HG03460 (cell line): ENCODE measurements around the gene KRTAP10-4.
"Not testable (repeated sequence)": the region's sequence is repeated elsewhere in the genome, so short reads cannot be mapped to it uniquely, and the experiment has no call there.

Source experiments
- ATAC-seq: cut with Tn5 transposase; IDR thresholded peaks from one replicate; pipeline ENCODE4 v1.9.1; 2021; ENCODE audit not compliant: unreplicated experiment

KRTAP10-4 gene

DNA sequence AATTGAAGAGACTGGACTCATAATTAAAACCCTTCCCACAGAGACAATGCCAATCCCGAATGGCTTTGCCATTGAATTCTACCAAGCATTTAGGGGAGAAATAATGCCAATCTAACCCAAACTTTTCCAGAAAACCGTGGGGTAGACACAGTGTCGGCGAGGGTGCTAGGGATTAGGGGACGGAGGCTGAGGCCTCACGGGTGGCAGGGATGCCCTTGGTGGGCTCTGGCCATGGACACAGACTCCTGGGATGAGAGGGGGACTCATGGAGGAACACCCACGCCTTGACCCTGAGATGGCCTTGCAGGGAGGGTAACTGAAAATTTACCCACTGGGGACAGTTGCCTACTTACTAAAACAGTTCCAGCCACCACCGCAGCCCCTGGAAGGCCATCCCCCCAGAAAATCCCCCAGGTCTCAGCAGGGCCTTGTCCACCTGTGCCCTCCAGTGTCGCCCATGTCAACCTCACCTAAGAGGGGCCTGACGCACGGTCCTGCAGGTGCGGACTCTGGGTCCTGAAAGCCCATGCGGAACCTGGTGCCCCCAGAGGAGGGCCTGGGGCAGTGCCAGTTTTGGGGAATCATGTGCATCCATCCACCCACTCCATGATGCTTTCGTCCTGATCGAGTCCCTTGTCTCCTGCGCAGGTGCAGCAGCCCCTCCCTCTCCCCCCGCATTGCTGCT, 5.0 kb downstream of the KRTAP10-4 start:
- ATAC-seq, result no peak

DNA sequence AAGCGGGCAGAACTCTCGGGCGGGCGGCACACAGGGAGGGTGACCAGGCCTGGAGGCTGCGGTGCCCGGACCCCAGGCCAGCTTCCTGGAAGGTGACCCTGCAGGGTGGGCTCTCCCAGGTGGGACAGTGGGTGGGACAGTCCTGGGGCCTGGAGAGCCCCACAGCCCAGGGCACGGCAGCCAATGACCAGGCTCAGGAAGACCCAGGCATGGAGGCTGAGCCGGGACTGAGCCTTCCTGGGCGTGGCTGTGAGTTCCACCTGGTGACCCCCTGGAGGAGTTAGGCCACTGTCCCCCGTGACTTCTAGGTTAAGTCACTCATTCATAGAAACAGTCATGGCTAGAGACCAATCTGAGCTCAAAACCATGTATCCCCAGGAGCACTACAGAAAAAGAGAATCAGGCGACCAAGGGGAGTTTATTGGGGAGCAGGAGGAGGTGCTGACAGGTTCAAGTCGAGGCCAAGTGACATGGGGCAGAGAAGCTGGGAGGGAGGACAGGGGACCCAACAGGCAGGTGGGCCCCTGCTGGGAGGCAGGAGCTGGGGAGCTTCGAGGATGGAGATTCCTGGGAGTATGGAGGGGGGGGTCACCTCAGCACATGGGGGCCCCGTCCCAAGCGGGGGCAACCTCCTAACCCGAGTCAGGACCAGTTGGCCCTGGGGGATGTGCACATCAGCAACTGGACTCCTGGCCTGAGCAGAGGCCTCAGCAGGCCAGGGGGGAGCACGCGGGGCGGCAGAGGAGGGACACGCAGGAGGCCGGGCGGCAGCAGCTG, 5.7 kb downstream of the KRTAP10-4 start:
- no peak for ATAC-seq

DNA sequence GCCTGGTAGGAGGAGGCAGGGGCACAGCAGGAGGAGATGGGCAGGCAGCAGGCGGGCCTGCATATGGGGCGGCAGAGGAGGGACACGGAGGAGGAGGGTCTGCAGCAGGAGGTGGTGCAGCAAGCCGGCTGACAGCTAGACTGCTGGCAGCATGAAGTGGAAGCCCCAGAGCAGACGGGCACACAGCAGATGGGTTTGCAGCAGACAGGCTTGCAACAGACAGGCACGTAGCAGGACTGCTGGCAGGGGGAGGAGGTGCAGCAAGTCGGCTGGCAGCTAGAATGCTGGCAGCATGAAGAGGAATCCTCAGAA, 6.3 kb downstream of the KRTAP10-4 start:
- ATAC-seq, result no peak

DNA sequence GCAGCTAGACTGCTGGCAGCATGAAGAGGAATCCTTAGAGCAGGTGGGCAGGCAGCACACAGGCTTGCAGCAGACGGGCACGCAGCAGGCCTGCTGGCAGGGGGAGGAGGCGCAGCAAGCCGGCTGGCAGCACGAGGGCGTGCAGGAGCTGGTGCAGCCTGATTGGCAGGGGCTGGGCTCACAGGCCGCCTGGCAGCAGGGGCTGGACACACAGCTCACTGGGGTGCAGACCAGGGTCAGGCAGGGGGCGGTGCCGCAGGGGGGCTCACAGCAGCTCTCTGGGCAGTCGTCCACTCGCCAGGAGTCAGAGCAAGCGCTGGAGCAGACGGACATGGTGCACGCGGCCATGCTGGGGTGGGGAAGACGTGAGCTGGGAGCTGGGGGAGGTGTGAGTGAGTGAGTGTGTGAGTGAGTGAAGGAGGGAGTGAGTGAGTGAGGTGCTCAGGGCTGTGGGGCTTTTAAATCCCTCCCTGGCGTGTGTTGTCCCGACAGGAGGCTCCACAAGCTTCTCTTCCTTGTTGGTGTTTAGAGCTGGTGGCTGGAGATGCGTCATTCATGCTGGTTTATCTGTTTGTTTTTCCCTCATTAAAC, 6.8 kb downstream of the KRTAP10-4 start, which contains the start of gene KRTAP10-5:
Gene KRTAP10-5 (minus strand): TSS at position 374 of the 591 bp plus-strand sequence. CDS start 26 bp downstream, at position 348.
- ATAC-seq, result not testable (repeated sequence)

DNA sequence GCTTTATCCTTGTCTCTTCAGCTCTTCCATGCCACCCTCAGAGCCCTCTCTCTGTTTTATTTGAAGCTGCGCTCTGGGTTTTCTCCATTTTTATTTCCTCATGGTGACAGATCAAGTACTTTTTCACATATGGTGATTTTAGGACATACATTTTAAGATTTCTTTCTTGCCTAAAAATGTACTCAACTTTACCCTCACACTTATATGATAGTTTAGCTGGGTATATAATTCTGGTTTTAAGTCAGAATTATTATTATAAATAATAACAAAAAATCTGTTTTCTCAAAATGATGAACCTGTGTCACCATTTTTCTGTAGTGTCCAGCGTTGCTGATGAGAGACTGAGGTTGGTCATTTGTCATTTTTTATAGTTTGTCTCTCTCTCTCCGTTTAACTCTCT, 7.6 kb downstream of the KRTAP10-4 start:
- ATAC-seq, result no peak

DNA sequence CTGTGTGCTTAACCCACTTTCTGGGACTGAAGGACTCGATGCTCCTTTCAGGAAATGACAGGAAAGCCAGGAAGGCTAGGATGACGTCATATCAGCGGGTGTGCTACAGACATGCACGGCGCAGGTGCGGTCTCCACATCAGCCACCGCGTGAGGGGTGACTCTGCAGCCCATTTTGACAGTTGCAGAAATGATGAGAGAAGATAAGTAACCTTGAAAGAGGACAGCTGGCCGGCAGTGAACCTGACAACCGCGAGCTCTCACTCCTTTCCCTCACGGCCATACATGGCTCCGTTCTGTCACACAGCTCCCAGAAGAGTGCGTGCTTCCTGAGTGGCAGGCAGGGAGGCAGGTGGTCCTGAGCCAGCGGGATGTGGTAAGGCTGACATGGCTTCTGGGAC, 8.5 kb downstream of the KRTAP10-4 start:
- ATAC-seq, result no peak

DNA sequence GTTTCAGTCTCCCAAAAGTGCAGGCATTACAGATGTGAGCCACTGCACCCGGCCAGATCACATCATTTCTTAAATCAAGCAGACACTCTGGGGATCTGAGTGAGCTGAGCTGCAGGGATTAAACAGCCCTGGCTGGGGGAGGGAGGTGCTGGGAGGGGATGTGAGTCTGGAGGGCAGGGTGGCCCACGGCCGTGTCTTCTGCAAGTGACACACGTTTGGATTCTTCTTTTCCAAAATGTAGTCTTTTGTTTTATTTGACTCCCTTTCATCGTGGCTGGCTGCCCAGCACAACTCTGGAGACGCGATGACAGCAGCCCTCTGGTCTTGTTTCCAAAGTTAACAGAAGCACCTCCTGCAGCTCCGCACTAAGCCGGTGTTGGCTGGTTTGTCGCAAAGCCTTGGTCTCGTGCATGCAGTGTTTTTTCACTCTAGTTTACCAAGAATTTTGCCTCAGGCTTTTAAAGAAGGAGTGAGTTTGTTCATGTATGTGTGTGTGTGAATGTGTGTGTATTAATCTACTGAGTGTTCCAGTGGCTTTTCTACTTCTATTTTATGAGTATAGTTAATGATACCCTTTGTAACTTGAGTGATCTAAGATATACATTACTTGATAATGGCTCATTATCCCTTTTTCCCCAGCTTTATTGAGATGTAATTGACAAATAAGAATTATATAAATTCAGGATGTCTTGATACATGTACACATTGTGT, 9.7 kb downstream of the KRTAP10-4 start:
- no peak for ATAC-seq

DNA sequence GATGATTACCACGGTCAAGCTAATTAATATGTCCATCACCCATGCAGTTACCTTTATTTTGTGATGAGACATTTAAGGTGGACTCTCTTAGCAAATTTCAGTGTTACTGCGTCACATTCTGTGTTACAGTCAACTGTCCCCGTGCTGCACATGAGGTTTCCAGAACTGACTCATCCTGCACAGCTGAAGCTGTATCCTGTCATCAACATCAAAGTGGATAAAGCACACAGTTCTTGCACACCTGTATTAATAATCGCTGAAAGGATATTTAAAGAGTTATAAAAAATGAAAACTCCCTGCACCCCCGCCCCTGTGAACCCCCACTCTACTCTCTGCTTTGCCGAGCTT, 10.2 kb downstream of the KRTAP10-4 start:
- no peak for ATAC-seq

DNA sequence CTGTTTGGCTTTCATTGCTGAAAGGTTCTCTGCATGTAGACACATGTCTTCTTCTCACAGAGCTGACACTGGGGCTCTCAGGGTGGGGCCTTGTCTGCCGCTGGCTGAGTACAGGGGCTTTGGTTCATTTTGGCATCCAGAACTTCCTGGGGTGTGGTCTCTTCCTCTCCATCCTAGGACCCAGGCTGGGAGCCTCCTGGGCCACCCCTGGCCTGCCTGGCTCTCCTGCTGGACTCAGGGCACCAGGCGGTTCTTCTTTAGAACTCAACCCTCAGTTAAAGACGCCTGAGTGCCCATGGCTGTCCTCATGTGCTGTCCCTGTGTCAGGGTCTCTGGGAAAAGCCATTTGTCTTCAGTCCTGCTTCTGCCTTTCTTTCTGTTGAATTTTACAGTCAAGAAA, 12.4 kb downstream of the KRTAP10-4 start:
- no peak for ATAC-seq

DNA sequence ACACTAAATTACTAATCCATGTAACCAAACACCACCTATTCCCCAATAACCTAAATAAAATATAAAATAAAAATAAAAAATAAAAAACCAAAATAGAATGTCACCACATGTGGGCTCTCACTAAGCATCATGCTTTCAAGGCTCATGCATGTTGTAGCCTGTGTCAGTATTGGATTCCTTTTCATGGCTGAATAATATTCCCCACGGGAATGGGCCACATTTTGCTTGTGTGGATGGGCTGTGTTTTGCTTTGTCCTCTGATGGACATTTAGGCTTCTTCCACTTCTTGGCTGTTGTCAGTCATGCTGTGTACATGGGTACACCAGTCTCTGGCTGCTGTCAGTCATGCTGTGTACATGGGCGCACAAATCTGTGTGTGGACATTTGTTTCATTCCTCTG, 15.6 kb downstream of the KRTAP10-4 start:
- ATAC-seq, result no peak

DNA sequence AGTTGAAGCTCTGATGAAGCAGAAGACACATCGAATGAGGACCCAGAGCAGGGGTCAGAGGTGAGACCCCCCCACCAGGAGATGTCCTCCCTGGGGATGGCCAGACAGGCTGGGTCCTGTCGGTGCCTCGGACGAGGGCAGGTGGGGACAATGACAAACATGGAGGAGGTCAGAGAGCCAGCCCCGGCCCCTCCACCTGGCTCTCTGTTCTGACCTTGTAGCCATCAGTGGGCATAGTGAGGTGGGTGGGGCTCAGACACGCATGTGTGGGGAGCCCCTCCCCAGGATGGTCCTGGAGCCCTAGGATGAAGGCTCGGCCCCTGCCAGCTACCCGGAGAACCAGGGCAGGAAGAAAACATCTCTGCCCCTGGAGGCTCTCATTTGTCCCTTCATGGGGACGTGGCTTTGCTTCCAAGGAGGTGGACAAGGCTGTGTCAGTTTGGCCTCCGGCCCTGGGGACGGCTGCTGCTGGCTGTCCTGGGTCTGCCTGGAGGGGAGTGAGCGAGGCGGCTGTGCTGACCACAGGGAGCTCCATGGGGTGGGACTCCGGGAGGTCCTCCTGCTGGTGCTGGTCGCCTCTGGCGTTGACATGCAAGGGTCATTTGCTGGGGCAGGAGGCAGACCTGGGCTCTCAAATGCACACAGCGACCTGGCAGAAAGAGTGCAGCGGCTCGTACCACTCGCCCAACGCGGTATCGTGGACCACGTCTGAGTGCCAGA, 16.2 kb downstream of the KRTAP10-4 start:
- ATAC-seq, result no peak

DNA sequence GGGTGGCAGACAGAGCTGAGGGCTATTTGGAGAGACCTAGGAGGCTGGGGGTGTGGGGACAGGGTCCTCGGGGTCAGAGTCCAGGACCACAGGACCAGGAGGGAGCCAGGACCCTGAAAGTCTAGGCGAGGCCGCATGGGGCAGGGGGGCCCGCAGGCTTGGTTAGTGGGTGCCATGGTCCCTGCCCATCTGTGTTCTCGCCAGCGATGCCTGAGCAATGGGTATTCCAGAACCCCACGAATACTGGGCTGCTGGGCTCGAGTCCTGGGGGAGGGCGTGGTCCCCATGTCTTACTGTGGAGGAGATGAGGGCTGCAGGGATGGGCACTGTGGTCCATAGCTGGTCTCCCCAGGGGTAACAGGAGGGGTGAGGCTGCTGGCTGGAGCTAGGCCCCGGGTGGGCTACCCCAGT, 16.8 kb downstream of the KRTAP10-4 start:
- ATAC-seq, result no peak

DNA sequence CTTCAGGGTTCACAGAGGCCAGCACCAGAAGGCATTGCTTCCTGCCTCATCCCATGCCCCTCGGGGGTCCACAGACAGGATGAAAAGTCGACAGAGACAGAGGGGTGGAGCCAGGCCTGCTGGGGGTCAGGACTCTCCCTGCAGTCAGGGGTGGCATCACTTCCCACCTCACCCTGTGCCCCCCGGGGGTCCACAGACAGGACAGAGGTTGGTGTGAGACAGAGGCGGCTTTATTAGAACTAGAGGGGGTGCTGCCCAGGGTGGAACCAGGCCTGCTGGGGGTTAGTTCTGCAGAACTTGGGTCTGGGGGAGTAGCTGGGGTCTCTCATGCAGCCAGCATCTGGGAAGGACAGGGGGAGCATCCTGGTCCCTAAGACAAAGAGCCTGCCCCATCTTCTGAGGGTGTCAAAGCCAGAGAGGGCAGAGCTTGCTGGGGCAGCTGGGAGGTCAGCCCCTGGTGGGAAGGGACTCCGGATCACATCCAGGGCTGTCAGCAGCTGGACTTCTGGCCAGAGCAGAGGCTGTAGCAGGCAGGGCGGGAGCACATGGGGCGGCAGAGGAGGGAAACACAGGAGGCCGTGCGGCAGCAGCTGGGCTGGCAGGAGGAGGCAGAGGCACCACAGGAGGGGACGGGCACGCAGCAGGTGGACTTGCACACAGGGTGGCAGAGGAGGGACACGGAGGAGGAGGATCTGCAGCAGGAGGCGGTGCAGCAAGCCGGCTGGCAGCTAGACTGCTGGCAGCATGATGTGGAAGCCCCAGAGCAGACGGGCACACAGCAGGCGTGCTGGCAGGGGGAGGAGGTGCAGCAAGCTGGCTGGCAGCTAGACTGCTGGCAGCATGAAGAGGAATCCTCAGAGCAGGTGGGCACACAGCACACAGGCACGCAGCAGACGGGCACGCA, 17.6 kb downstream of the KRTAP10-4 start:
- not testable (repeated sequence) for ATAC-seq

DNA sequence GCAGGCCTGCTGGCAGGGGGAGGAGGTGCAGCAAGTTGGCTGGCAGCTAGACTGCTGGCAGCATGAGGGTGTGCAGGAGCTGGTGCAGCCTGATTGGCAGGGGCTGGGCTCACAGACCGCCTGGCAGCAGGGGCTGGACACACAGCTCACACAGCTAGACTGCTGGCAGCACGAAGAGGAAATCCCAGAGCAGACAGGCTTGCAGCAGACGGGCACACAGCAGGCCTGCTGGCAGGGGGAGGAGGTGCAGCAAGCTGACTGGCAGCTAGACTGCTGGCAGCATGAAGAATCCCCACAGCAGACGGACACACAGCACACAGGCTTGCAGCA, 18.2 kb downstream of the KRTAP10-4 start:
- ATAC-seq, result not testable (repeated sequence)

DNA sequence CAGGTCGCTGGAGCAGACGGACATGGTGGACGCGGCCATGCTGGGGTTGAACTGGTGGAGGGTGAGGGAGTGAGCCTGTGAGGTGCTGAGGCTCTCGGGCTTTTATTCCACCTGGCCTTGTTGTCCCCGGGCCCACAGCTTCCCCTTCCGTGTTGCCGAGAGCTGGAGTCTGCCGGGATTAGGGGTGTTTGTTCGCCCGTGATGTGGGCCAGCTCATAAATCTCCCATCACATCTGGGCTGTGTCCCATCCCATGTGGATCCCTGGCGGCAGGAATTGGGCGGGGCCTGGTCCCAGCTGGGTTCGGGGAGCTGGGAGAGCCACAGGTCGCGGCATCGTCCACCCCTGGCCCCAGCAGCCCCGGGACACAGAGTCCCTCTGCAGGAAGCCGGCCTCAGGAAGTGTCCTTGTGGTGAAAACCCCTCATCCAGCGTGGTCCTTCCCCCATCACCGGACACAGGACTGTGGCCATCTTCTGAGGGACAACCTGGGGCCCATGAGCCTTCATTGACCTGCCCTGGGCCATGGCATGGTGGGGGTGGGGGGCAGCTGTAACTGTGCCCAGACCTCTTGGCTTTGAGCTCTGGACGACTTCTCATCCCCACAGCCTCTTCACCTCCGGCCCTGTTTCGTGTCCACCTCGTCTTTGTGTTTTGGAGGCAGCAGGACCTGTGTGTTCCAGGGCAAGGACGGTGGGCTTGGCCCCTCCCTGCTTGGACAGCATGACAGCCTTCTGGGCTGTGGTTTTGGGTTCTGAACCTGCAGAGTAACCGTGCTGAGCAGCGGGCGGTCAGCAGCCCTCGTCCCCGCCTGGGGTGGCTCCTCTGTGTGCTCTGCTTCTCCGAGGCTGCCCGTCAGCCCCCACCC, 19.1 kb downstream of the KRTAP10-4 start, which contains the start of gene KRTAP10-6:
Gene KRTAP10-6 (minus strand): TSS at position 60 of the 866 bp plus-strand sequence. CDS start 21 bp downstream, at position 39.
- no peak for ATAC-seq

DNA sequence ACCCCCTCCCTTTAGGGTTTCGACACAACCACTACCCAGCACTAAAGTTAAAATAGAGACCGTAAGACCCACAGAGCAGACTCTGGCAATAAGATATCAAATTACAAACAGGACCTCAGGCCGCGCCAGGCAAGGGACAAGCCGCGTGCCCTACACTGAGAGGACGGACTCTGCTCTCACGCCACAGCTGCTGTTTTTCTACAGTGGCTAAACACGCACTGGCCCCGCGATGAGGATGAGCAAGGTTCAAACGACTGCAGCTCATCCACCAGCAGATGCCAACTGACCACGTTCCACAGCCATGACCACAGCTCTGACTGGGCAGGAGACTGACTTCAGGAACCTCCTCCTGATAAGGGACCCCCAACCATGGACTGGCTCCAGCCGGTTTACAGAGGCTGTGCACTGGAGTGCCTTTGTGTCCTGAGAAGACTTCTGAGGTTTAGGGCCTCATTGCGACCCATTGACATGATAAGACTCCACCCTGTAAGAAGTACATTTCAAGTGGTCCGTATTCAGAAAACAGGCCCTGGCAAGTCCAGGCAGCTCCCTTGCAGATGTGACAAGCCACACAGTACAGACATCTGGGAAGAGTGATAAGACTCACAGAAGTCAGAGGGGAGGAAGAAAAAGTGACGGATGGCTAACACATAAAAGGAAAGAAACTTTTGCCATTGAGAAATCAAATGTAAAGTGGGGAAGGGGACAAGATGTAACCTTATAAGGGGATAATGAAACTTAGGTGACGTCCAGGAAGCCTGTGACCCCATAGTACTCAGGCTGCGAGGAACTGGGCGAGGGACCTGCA, 20.3 kb downstream of the KRTAP10-4 start:
- no peak for ATAC-seq

DNA sequence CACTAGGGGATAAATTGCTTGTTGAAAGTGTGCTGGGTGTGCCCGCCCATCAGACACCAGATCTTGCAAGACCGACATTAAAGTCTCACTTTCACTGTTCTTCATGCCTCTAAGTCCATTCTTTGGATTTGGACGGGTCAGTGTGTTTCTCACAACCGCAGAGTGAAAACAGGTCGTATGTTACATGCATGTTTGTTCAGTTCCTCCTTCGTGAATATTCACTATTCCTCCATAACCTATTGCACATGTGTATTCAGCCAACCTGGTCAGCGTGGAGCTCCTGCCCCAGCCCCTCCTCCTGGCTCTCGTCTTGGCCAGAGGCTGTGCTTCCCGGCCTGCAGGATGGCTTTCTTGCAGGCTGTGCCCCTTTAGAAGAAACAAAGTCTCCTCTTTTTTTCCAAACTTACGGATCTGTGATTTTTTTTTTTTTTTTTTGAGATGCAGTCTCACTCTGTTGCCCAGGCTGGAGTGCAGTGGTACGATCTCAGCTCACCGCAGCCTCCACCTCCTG, 20.9 kb downstream of the KRTAP10-4 start:
- no peak for ATAC-seq

DNA sequence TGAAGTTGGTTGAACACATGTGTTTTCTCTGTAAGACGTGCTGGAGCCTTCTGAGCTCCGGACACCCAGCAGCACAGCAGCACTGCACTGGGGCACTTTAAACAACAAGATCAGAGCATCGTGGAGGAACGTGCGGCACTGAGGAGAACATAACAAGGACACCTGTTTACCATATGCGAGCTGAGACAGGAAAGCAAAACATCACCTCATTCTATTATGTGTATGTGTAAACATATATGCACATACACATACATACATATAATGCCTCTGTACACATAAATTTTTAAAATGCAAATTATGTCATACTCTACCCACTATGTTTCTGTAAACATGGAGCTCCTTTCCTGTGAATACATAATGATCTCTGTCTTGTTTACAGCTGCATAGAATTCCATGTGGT, 22.0 kb downstream of the KRTAP10-4 start:
- ATAC-seq, result no peak
